Gastrocnemius medialis (tissue), 4 donors: Measurements from ENCODE around the gene ALDH1A2.

Source experiments
- POLR2A ChIP-seq, 2 donors: fragments of 450-650 bp; IDR thresholded peaks; one replicate each; pipeline ENCODE4 v1.6.1; 2017; ENCODE audit warnings: antibody characterized with exemption in 2 of 2, mild to moderate bottlenecking in 2 of 2, moderate library complexity in 2 of 2
- TF ChIP-seq, protein P1 (sequence below), 5 experiments: fragments of 450-650 bp in 3 of 5; fragments of 200-600 bp in 2 of 5; sonication (generic) in 2 of 5; IDR thresholded peaks in 4 of 5; conservative IDR thresholded peaks in 1 of 5; 1 replicate in 4 of 5; 2 replicates in 1 of 5; pipeline ENCODE4 v1.5.1; 2016 to 2019; ENCODE audit warnings: antibody characterized with exemption in 5 of 5, mild to moderate bottlenecking in 3 of 5, moderate library complexity in 3 of 5

DNA sequence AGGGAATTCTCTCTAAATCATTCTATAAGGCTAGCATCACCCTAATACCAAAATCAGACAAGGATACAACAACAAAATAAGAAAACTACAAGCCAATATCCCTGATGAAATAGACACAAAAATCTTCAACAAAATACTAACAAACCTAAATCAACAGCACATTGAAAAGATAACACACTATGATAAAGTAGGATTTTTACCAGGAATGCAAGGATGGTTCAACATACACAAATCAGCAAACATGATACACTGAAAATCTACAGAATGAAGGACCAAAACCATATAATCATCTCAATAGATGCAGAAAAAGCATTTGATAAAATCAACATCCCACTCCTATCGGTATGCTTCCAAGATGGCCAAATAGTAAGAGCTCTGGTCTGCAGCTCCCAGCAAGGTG lies 39.5 kb downstream of the ALDH1A2 start:
- TF ChIP-seq, protein P1, sequence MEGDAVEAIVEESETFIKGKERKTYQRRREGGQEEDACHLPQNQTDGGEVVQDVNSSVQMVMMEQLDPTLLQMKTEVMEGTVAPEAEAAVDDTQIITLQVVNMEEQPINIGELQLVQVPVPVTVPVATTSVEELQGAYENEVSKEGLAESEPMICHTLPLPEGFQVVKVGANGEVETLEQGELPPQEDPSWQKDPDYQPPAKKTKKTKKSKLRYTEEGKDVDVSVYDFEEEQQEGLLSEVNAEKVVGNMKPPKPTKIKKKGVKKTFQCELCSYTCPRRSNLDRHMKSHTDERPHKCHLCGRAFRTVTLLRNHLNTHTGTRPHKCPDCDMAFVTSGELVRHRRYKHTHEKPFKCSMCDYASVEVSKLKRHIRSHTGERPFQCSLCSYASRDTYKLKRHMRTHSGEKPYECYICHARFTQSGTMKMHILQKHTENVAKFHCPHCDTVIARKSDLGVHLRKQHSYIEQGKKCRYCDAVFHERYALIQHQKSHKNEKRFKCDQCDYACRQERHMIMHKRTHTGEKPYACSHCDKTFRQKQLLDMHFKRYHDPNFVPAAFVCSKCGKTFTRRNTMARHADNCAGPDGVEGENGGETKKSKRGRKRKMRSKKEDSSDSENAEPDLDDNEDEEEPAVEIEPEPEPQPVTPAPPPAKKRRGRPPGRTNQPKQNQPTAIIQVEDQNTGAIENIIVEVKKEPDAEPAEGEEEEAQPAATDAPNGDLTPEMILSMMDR (IDR thresholded peaks at IDR 0.05 in 4 of 5, conservative IDR thresholded peaks at IDR 0.05 in 1 of 5) = no peak
- no peak for TF ChIP-seq POLR2A (IDR thresholded peaks at IDR 0.05)
